ENCODE data around the gene EFCAB6.

DNA sequence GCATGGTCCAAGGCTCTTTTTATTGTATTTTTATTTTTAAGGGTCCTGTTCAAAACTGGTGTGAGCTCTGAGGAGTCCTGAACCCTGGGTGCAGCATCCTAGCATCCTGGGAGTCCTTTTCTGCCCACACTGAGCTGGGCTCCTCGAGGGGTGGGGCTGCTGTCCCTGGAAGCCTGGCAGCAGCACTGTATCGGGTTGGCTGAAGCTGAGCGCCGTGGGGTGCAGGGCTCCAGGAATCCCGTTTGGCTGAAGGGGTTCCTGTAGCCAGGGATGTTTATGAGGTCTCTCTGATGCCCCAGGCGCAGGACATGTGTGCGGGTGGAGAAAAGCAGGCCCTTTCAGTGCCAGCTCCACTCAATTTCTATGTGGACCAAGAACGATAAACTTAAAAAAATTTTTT, 304.9 kb downstream of the EFCAB6 start:
- TF ChIP-seq POLR2A (IDR thresholded peaks at IDR 0.05; ENCODE audit: low read length) (no peak), GATA1 (IDR thresholded peaks at IDR 0.05; ENCODE audit: low read depth, low read length) (no peak)

Measured in erythroblast (primary cell).